GM10847 (cell line): ENCODE measurements around the gene HAGHL.

Source experiments
- POLR2A ChIP-seq: IDR thresholded peaks from 2 replicates; pipeline ENCODE4 v1.6.1; 2011; ENCODE audit not compliant: insufficient read length; ENCODE audit errors: extremely low read depth

The HAGHL gene

DNA sequence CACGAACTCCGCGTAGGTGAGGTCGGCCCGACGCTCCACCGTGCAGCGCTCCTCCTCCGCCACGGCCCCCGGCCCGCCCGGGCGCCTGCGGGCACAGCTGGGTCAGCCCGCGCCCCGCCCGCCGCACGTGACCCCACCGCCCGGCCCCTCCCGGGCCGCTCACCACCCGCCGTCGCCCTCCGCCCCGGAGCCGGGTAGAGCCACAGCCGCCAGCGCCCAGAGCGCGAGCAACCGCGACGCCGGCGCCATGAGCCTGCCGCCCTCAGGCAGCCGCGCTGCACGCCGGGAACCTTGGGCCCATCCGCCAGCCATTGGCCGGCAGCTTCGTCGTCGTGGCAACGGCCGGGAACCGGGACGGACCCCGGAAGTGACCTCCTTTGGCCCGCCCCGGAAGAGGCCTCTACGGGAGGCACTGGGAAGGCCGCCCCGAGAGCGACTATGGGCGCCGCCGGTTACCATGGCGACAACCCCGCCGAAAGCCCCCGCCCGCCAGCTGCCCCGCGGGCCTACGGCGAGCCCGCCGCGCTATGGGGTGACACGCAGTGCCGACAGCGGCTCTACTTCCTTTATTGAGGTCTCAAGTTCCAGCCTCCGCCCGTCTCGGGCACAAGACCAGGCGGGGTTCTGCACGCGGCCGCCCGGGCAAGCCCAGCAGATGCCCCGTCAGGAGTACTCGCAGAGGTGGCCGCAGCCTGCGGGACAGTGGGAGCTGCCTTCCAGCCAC is 42.7 kb upstream of the HAGHL start, which contains the start of gene JMJD8:
JMJD8 (minus strand) TSS at position 264 of the 724 bp plus-strand sequence; CDS start at position 249, 15 bp downstream.
- TF ChIP-seq POLR2A, result peak; percentile 90

- no peak for TF ChIP-seq POLR2A
Measured at GRCh38 chr16:684961-685696, 41.8 kb upstream of the HAGHL start.

DNA sequence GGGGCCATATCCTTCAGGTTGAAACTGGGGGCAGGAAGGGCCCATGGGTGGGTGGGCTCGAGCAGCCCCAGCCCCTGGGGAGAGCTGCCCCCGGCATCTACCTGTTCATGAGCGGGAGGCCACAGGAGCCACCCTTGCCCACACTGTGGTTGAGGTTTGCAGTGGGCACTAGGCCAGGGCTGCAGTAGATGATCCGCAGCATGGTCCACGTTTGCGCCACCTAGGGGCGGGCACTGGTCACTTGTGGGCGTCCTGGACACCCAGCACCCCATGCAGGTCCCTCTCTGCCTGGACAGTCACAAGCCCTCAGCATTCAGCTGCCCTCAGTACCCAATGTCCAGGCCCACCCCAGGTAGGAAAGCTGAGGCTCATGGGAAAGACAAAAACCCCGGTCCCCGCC is 40.9 kb upstream of the HAGHL start:
- no peak for TF ChIP-seq POLR2A

- TF ChIP-seq POLR2A, result no peak
Measured at GRCh38 chr16:686459-687260, 40.2 kb upstream of the HAGHL start.

- TF ChIP-seq POLR2A, result no peak
Measured at GRCh38 chr16:687499-687898, 39.4 kb upstream of the HAGHL start.

DNA sequence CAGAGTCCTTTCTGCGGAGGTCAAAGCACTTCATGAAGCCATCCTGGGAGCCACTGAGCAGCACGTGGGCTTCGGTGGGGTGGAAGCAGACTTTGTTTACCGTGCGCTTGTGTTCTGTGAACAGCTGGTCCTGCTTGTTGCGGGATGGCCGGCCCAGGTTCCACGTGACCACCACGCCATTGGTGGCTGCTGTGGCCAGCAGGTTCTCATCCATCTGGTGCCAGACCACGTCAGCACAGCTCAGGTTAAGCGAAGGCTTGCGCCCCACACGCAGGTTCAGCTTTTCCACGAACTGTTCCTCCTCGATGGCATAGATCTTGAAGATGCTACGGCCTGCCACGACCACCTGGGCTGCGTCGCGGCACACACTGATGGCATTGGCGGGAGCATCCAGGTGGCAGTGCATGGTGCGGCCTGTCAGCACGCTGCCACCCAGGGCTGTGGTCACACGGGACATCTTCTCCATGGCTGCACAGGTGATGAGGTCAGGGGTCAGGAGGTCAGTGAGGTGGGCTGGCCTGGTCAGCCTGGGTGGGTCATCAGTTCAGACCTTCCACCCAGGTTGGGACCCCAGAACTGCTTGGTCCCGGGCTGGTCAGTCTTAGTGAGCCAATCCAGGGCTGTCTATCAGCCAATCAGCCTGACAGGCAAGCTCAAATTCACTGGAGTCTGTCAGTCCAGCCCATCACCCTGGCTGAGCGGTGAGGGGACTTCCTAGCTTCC is 37.6 kb upstream of the HAGHL start:
- TF ChIP-seq POLR2A, result no peak

DNA sequence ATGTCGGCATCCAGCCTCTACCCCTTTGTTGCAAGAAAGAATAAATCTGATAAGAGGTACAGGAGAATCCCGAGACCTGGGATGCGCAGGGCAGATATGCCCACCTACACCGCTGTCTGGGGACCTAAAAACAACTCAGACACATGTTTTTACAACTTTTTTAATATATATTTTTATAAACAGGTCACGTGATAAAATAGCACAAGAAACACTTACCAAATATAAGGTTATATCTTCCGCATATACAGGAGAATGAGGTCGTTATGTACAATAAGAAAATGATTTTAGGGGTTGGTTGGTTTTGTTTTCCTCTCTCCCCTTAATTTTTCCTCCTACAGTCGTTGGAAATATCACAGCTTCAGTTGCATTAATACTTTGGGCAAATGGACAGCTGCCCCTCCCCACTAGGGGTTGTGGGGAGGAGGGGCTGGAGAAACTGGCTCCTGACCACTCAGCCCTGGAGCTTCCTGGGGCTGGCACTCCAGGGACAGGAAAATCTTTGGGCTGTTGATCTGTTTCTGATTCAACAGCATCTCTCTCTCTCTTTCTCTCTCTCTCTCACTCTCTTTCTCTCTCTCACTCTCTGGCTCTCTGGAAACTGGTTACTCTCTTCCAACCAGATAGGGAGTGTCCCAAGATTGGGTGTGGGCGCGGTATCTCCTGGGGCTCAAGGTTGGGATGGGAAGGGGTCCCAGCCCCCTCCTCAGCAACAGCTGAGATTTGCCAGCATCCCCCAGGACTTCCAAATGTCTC is 34.4 kb upstream of the HAGHL start:
- TF ChIP-seq POLR2A, result no peak

- no peak for TF ChIP-seq POLR2A
Measured at GRCh38 chr16:693364-693763, 33.5 kb upstream of the HAGHL start.

- TF ChIP-seq POLR2A, result no peak
Measured at GRCh38 chr16:693766-694165, 33.1 kb upstream of the HAGHL start.

GRCh38 chr16:694187-694862 is 32.6 kb upstream of the HAGHL start:
- TF ChIP-seq POLR2A, result no peak

DNA sequence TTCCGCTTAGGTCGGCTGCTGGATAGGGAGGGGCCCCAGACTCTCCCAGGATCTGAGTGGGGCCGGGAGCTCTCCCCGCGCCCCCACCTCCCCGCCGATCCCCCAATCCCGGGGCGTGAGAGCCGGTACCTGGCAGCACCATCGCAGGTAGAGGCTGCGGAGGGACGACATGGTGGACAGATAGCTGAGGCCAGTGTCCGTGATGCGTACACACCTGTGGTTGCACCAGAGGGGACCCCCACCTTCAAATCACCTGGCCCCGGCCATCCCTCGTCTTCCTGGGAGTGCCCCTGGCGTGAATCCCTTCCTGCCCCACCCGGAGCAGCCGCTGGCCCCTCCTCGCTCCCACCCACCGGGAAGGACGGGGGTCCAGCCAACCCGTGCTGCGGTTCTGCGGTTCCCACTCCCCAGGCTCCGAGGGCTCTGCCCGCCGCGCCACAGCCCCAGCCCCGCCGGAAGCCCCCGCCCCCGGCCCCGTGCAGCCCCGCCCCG is 32.0 kb upstream of the HAGHL start:
- TF ChIP-seq POLR2A, result no peak

DNA sequence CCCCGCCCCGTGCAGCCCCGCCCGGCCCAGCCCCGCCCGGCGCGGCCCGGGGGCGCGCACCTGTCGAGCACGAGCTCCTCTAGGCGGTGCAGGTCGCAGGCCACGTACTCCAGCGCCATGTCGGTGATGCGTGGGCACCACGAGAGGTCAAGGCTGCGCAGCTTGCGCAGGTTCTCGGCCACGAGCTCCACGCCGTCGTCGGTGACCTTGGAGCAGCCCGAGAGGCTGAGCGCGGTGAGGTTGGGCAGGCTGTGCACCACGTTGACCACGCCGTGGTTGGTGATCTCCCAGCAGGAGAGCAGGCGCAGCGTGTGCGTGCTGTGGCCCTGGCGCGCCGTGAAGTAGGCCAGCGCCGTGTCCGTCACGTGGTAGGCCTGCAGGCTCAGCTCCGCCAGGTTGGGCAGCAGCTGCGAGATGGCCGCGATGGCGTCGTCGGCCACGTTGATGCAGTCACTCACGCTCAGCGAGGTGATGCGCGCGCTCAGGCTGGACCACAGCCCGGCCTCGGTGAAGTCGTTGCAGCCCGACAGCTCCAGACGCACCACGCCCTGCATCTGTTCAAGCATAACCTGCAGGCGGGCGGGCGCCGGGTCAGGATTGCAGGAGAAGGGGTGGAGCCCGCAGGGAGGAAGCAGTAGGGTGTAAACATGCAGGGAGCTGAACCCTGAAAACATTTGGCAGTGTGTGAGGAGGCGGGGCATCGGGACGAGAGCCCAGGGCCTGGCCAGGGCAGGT is 31.4 kb upstream of the HAGHL start:
- peak; percentile 39 for TF ChIP-seq POLR2A

DNA sequence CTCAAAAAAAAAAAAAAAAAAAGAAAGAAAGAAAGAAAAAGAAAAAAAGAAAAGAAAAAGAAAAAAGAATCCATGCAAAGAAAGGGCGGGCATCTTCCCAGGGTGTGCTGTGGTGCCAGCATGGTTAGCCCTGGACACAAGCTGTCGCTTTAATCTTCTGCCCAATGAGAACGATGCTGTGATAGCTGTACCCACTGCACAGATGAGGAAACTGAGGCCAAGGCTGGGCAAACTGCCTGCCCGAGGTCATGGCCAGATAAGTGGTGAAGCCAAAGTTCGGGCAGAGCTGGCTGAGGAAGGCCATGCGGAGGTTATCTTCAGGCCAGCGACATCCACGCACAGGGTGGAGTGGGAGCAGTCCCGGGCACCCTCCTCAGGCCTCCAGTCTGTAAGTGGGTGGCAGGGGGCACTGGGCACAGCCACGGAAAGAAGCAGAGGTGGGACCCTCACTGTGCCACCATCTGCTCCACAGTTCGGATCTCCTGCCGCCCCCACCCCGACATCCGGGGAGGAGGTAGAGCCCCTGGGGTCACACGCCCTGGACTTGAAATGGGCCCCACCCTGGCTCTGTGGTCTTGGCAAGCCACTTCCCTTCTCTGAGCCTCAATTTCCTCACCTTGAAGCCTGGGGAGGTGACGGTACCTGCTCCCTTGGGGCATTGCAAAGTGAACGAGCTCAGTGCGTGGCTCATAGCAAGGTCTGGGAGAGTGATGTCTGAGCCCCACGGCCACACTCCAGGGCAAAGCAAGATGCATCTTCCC is 27.8 kb upstream of the HAGHL start:
- no peak for TF ChIP-seq POLR2A
